ENCODE results near the gene KIAA0753. TPM values are rescaled to one million over a fixed set of nuclear protein-coding genes. Genes with fewer than 3 reads are reported as not detected.

KIAA0753 gene
- total and polyA plus RNA-seq, 2 of the 4 experiments (the other 2 are of a cell fraction) = 10.2 to 17.6 TPM

GRCh38 chr17:6556121-6557039, 84.1 kb downstream of the KIAA0753 start, which contains the start of gene PITPNM3:
PITPNM3 (minus strand) TSS chr17:6556555; CDS start chr17:6556406, 149 bp downstream.
- no peak within 1 kb of the TSS for H2BK120ac ChIP-seq (ENCODE audit: low read depth, low read length)

More at GRCh38 chr17:6556121-6557039, 84.1 kb downstream of the KIAA0753 start, which contains the start of gene PITPNM3:
- Histone ChIP-seq H2BK15ac (ENCODE audit: low read depth, low read length) (no peak within 1 kb of the TSS), H4K20me1 (ENCODE audit: insufficient read depth, low read length) (0 out of 2 replicates have a peak, but pooled peaks cover 4% of the 10 kb centered on the region), H3K18ac (ENCODE audit: low read depth, low read length) (no peak within 1 kb of the TSS), H3K36me3 (ENCODE audit: control insufficient read depth, insufficient read depth, low read length) (no peaks in the 10 kb centered on the region), H2AFZ (replicated peaks; ENCODE audit: low read length, poor library complexity) (peak within 1 kb of the TSS; percentile 74), H4K91ac (ENCODE audit: insufficient read depth, low read depth, low read length) (no peak within 1 kb of the TSS), H3K56ac (ENCODE audit: extremely low read depth, insufficient read depth, low read length) (no peak within 1 kb of the TSS), H3K4ac (ENCODE audit: low read depth, low read length) (0 out of 2 replicates have a peak within 1 kb of the TSS, but pooled peaks have one; percentile 5), H2BK20ac (ENCODE audit: low read depth, low read length) (no peak within 1 kb of the TSS), H3K79me1 (ENCODE audit: low read depth in 1 of 2, low read length in 2 of 2) (no peaks in the 10 kb centered on the region), H3K27ac (ENCODE audit: insufficient read depth, low read length) (no peak within 1 kb of the TSS), H2AK5ac (ENCODE audit: low read depth, low read length) (no peak within 1 kb of the TSS), H4K5ac (ENCODE audit: low read depth, low read length) (no peak within 1 kb of the TSS), H3K23ac (ENCODE audit: low read depth, low read length) (peak within 1 kb of the TSS; percentile 45), H3K9me1 (ENCODE audit: insufficient read depth, low read length) (no peaks in the 10 kb centered on the region; the same call in 1 of the 2 replicates), H3K4me3 (ENCODE audit: insufficient read depth, low read depth, low read length) (peak within 1 kb of the TSS; percentile 56), H3K4me1 (ENCODE audit: control insufficient read depth, insufficient read depth, low read length) (peaks cover 5% of the 10 kb centered on the region; the same call in 1 of the 2 replicates), H2AK9ac (replicated peaks; ENCODE audit: low read depth, low read length, poor library complexity) (no peak within 1 kb of the TSS), H3K9ac (ENCODE audit: low read depth, low read length) (peak within 1 kb of the TSS; percentile 29; the same call in 1 of the 2 replicates), H3K4me2 (ENCODE audit: low read depth, low read length) (peak within 1 kb of the TSS; percentile 82), H4K8ac (ENCODE audit: low read depth in 2 of 2, low read length in 2 of 2) (no peak within 1 kb of the TSS), H2BK5ac (ENCODE audit: low read depth, low read length, poor library complexity, severe bottlenecking) (no peak within 1 kb of the TSS), H3K14ac (replicated peaks; ENCODE audit: low read depth, low read length) (no peak within 1 kb of the TSS), H3K27me3 (ENCODE audit: control insufficient read depth, insufficient read depth, low read length) (peaks cover 33% of the 10 kb centered on the region), H3K9me3 (ENCODE audit: control insufficient read depth, insufficient read depth, low read length) (no peaks in the 10 kb centered on the region)
- intact Hi-C loops (cut with micrococcal nuclease) = loop anchor here (5.0 kb wide), 1 partner anchor 84 kb away; no protein-coding TSS in a partner anchor
- CTCF ChIA-PET = no interaction called here
- dilution Hi-C loops (cut with HindIII; ENCODE audit: low sequenced_read_pairs, unreplicated experiment) = no loop called here
- ATAC-seq (ENCODE audit: low read depth) (peak; percentile 38), DNase-seq (no peak)
- POLR2A ChIA-PET (ENCODE audit: unreplicated experiment) = no interaction called here
- in situ Hi-C loops (cut with MboI; ENCODE audit: low sequenced_read_pairs) = no loop called here
- TF ChIP-seq CHD1 (IDR thresholded peaks at IDR 0.05; ENCODE audit: low read depth, low read length) (no peak), FOS (IDR thresholded peaks at IDR 0.05; ENCODE audit: low read depth, low read length) (no peak), ELK1 (IDR thresholded peaks at IDR 0.05; ENCODE audit: borderline replicate concordance, low read depth, low read length) (no peak), MAFK (IDR thresholded peaks at IDR 0.05; ENCODE audit: low read depth, low read length) (no peak), NFE2L2 (IDR thresholded peaks at IDR 0.05; ENCODE audit: low read depth, low read length) (no peak), RCOR1 (IDR thresholded peaks at IDR 0.05; ENCODE audit: insufficient replicate concordance, low read length) (no peak), RAD21 (IDR thresholded peaks at IDR 0.05; ENCODE audit: low read length) (no peak), MXI1 (IDR thresholded peaks at IDR 0.05; ENCODE audit: borderline replicate concordance, low read depth, low read length) (no peak)
- TF ChIP-seq, protein P1, sequence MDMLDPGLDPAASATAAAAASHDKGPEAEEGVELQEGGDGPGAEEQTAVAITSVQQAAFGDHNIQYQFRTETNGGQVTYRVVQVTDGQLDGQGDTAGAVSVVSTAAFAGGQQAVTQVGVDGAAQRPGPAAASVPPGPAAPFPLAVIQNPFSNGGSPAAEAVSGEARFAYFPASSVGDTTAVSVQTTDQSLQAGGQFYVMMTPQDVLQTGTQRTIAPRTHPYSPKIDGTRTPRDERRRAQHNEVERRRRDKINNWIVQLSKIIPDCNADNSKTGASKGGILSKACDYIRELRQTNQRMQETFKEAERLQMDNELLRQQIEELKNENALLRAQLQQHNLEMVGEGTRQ (IDR thresholded peaks at IDR 0.05; ENCODE audit: low read depth, low read length) = no peak
- 5% methylated on average over 47 of the region's 122 CpGs; no CpG with 5 or more reads in 1 of the 2 experiments for WGBS, 2 experiments (ENCODE audit: extremely low coverage in 2 of 2, insufficient read length in 1 of 2)
- no TSS peak for BruUV-seq (replicated peaks)
